HG02798 (cell line): ENCODE measurements around the gene CHGA.

Experiments used
- ATAC-seq: cut with Tn5 transposase; IDR thresholded peaks from one replicate; pipeline ENCODE4 v1.9.1; 2021; ENCODE audit warnings: mild to moderate bottlenecking; ENCODE audit not compliant: unreplicated experiment, poor library complexity

Gene CHGA

DNA sequence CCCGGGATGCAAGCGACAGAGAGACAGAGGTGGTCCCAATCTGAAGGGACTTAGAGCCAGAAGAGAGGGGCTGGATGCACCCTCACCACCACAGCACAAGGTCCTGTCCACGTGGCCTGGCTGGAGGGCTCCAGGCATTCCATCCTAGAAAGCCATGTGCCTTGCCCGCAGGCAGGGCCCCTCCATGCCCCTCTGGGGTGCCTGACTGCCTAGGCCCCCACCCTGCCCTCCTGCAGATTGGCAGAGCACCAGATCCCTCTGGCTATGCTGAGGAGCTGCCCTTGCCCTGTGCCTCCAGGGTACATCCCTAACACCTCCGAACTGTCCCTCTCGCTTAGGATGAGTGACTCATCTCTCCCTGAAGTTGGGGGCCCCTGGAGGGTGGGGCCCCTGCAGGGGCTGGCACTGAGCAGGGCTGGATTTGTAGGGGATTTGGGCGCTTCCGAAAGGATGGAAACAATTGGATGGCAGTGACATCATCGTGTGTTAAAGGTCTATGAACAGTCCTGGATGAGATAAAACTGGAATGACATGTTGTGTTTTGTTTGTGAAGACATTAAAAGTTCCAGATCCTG, 50.9 kb downstream of the CHGA start:
- ATAC-seq, result no peak

- ATAC-seq, result no peak
Observed at GRCh38 chr14:92974541-92975345, 51.8 kb downstream of the CHGA start.

- ATAC-seq, result no peak
Observed at GRCh38 chr14:92976268-92976667, 53.3 kb downstream of the CHGA start.

DNA sequence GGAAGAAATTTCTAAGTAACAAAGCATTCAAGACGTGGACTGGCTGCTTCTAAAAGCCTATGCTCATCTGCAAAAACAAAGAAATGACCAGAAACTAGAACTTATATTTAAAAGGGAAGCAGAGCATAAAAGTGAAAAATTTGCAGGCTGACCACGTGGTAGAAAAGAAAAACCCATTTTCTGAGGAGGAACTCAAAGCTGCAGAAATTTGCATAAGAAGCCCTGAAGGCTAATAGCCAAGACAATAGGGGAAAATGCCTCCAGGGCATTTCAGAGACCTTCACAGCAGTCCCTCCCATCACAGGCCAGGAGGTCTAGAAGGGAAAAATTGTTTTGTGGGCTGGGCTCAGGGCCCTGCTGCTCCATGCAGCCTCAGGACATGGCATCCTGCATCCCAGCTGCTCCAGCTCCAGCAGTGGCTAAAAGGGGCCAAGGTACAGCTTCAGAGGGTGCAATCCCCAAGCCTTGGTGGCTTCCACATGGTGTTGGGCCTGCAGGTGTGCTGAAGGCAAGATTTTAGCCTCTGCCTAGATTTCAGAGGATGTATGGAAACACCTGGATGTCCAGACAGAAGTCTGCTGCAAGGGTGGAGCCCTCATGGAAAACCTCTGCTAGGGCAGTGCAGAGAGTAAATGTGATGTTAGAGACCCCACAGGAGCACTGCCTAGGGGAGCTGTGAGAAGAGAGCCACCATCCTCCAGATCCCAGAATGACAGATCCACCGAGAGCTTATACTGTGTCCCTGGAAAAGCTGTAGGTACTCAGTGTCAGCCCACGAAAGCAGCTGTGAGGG, 55.5 kb downstream of the CHGA start:
- no peak for ATAC-seq

DNA sequence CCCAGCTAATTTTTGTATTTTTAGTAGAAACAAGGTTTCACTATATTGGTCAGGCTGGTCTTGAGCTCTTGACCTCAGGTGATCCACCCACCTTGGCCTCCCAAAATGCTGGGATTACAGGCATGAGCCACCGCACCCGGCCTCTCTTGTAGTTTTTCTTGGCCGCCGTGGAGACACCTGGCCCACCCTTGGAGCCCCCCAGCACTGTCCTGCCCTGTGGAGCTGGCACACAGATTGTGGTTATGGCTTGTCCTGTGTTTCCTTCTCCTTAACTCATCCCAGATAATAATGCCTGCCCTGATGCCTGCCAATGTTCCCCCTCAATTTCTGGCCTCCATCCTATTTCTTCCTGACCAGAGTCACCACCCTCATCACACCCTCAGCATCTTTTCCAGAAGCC, 57.9 kb downstream of the CHGA start:
- ATAC-seq, result no peak

GRCh38 chr14:92981726-92982125, 58.8 kb downstream of the CHGA start:
- ATAC-seq, result no peak

- no peak for ATAC-seq
Observed at GRCh38 chr14:92982956-92983355, 60.0 kb downstream of the CHGA start.

- ATAC-seq, result no peak
Observed at GRCh38 chr14:92984082-92984788, 61.3 kb downstream of the CHGA start.
